Neural cell (in vitro differentiated cells): ENCODE measurements around the gene PPIF.

ENCODE experiments used
- EP300 ChIP-seq: fragments of 450-650 bp; conservative IDR thresholded peaks from 2 replicates; pipeline ENCODE4 v1.6.1; 2014; ENCODE audit warnings: antibody characterized with exemption, mild to moderate bottlenecking, moderate library complexity; ENCODE audit not compliant: poor library complexity, severe bottlenecking
- EZH2 ChIP-seq: fragments of 200-600, 300-800 bp; shearing (Covaris generic), sonication (generic); IDR thresholded peaks from 2 replicates; pipeline ENCODE4 v1.6.1; 2014; ENCODE audit warnings: antibody characterized with exemption, low read length, borderline replicate concordance, mild to moderate bottlenecking; ENCODE audit not compliant: insufficient read depth, poor library complexity, severe bottlenecking
- MXI1 ChIP-seq: fragments of 450-650 bp; conservative IDR thresholded peaks from 2 replicates; pipeline ENCODE4 v1.6.1; 2014; ENCODE audit warnings: antibody characterized with exemption, mild to moderate bottlenecking; ENCODE audit not compliant: poor library complexity, severe bottlenecking
- POLR2AphosphoS5 ChIP-seq: IDR thresholded peaks from 2 replicates; pipeline ENCODE4 v1.6.1; 2012
- RAD21 ChIP-seq: fragments of 450-650 bp; conservative IDR thresholded peaks from 2 replicates; pipeline ENCODE4 v1.6.1; 2014; ENCODE audit warnings: antibody characterized with exemption, mild to moderate bottlenecking, moderate library complexity
- SMC3 ChIP-seq: fragments of 450-650 bp; conservative IDR thresholded peaks from 2 replicates; pipeline ENCODE4 v1.6.1; 2014; ENCODE audit warnings: antibody characterized with exemption, mild to moderate bottlenecking, moderate library complexity; ENCODE audit not compliant: poor library complexity
- TF ChIP-seq, protein P1 (sequence below): fragments of 450-650 bp; IDR thresholded peaks from 2 replicates; pipeline ENCODE4 v1.5.1; 2014; ENCODE audit warnings: antibody characterized with exemption, mild to moderate bottlenecking, moderate library complexity; ENCODE audit not compliant: poor library complexity, severe bottlenecking
- TF ChIP-seq, protein P2 (sequence below): IDR thresholded peaks from 2 replicates; pipeline ENCODE4 v1.6.1; 2012; ENCODE audit warnings: borderline replicate concordance

DNA sequence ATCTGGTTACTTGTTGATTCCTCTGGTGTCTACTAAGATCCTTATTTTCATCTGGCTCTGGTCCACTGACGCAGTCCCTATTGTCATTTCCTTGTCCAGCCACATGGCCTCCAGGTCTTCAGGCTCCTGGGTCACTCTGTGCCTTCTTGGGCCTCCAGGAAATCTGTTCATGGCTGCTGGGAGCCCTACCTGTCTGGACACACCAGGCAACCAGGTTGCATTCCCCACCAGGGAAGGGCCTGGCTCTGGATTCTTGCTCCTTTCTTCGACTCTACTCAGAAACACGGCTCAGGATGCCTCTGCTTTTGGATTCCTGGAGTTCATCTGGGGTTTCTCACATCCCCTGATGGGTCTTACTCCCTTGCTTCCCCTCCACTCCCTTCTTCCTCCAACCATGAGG, 8.0 kb upstream of the PPIF start:
- TF ChIP-seq RAD21 (no peak), POLR2AphosphoS5 (no peak), EP300 (no peak), EZH2 (no peak), SMC3 (no peak), MXI1 (no peak)
- TF ChIP-seq, protein P1, sequence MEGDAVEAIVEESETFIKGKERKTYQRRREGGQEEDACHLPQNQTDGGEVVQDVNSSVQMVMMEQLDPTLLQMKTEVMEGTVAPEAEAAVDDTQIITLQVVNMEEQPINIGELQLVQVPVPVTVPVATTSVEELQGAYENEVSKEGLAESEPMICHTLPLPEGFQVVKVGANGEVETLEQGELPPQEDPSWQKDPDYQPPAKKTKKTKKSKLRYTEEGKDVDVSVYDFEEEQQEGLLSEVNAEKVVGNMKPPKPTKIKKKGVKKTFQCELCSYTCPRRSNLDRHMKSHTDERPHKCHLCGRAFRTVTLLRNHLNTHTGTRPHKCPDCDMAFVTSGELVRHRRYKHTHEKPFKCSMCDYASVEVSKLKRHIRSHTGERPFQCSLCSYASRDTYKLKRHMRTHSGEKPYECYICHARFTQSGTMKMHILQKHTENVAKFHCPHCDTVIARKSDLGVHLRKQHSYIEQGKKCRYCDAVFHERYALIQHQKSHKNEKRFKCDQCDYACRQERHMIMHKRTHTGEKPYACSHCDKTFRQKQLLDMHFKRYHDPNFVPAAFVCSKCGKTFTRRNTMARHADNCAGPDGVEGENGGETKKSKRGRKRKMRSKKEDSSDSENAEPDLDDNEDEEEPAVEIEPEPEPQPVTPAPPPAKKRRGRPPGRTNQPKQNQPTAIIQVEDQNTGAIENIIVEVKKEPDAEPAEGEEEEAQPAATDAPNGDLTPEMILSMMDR: no peak
- TF ChIP-seq, protein P2, sequence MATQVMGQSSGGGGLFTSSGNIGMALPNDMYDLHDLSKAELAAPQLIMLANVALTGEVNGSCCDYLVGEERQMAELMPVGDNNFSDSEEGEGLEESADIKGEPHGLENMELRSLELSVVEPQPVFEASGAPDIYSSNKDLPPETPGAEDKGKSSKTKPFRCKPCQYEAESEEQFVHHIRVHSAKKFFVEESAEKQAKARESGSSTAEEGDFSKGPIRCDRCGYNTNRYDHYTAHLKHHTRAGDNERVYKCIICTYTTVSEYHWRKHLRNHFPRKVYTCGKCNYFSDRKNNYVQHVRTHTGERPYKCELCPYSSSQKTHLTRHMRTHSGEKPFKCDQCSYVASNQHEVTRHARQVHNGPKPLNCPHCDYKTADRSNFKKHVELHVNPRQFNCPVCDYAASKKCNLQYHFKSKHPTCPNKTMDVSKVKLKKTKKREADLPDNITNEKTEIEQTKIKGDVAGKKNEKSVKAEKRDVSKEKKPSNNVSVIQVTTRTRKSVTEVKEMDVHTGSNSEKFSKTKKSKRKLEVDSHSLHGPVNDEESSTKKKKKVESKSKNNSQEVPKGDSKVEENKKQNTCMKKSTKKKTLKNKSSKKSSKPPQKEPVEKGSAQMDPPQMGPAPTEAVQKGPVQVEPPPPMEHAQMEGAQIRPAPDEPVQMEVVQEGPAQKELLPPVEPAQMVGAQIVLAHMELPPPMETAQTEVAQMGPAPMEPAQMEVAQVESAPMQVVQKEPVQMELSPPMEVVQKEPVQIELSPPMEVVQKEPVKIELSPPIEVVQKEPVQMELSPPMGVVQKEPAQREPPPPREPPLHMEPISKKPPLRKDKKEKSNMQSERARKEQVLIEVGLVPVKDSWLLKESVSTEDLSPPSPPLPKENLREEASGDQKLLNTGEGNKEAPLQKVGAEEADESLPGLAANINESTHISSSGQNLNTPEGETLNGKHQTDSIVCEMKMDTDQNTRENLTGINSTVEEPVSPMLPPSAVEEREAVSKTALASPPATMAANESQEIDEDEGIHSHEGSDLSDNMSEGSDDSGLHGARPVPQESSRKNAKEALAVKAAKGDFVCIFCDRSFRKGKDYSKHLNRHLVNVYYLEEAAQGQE: no peak
